ENCODE results near the gene AGPAT4.
A peak's percentile ranks its signal among the peaks of the same experiment; 100 is the strongest.

Gene AGPAT4

GRCh38 chr6:161281092-161281491 lies 7.2 kb upstream of the AGPAT4 start:
- no peak for DNase-seq

- DNase-seq, result no peak
These were observed 6.0 kb upstream of the AGPAT4 start for GRCh38 chr6:161279677-161280415.

GRCh38 chr6:161276605-161277155 lies 2.8 kb upstream of the AGPAT4 start:
- no peak for DNase-seq

- no peak for DNase-seq
These were observed 1.0 kb upstream of the AGPAT4 start for GRCh38 chr6:161274898-161275297.

- DNase-seq, result no peak
These were observed 612 bp upstream of the AGPAT4 start for GRCh38 chr6:161274488-161274858.

- DNase-seq, result peak; percentile 18
These were observed 548 bp downstream of the AGPAT4 start for GRCh38 chr6:161273274-161273751.

- DNase-seq, result no peak
These were observed 1.1 kb downstream of the AGPAT4 start for GRCh38 chr6:161272635-161273273.

GRCh38 chr6:161271343-161272030 lies 2.4 kb downstream of the AGPAT4 start:
- no peak for DNase-seq

GRCh38 chr6:161270116-161270515 lies 3.7 kb downstream of the AGPAT4 start:
- DNase-seq, result no peak

- DNase-seq, result no peak
These were observed 4.6 kb downstream of the AGPAT4 start for GRCh38 chr6:161269310-161269709.

GRCh38 chr6:161268531-161269210 lies 5.2 kb downstream of the AGPAT4 start:
- no peak for DNase-seq

GRCh38 chr6:161266513-161267230 lies 7.2 kb downstream of the AGPAT4 start:
- DNase-seq, result no peak

- no peak for DNase-seq
These were observed 7.9 kb downstream of the AGPAT4 start for GRCh38 chr6:161265975-161266374.

GRCh38 chr6:161265554-161265953 lies 8.3 kb downstream of the AGPAT4 start:
- no peak for DNase-seq

GRCh38 chr6:161264181-161264580 lies 9.7 kb downstream of the AGPAT4 start:
- DNase-seq, result no peak

- DNase-seq, result no peak
These were observed 12.0 kb downstream of the AGPAT4 start for GRCh38 chr6:161261816-161262215.

GRCh38 chr6:161261325-161261724 lies 12.5 kb downstream of the AGPAT4 start:
- DNase-seq, result no peak

GRCh38 chr6:161259302-161259701 lies 14.6 kb downstream of the AGPAT4 start:
- DNase-seq, result no peak

- no peak for DNase-seq
These were observed 15.9 kb downstream of the AGPAT4 start for GRCh38 chr6:161257793-161258457.

GRCh38 chr6:161256407-161256806 lies 17.5 kb downstream of the AGPAT4 start:
- no peak for DNase-seq

GRCh38 chr6:161255518-161255917 lies 18.3 kb downstream of the AGPAT4 start:
- DNase-seq, result no peak
